Fibroblast of skin of right quadriceps (primary cell): Measurements from ENCODE around the gene TBC1D22A.
"Not testable (repeated sequence)": the region's sequence is repeated elsewhere in the genome, so short reads cannot be mapped to it uniquely, and the experiment has no call there.

Experiments
- DNase-seq: peaks from one replicate; pipeline ENCODE4 v3.0.0-alpha.2; 2013

The TBC1D22A gene, protein sequence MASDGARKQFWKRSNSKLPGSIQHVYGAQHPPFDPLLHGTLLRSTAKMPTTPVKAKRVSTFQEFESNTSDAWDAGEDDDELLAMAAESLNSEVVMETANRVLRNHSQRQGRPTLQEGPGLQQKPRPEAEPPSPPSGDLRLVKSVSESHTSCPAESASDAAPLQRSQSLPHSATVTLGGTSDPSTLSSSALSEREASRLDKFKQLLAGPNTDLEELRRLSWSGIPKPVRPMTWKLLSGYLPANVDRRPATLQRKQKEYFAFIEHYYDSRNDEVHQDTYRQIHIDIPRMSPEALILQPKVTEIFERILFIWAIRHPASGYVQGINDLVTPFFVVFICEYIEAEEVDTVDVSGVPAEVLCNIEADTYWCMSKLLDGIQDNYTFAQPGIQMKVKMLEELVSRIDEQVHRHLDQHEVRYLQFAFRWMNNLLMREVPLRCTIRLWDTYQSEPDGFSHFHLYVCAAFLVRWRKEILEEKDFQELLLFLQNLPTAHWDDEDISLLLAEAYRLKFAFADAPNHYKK

DNA sequence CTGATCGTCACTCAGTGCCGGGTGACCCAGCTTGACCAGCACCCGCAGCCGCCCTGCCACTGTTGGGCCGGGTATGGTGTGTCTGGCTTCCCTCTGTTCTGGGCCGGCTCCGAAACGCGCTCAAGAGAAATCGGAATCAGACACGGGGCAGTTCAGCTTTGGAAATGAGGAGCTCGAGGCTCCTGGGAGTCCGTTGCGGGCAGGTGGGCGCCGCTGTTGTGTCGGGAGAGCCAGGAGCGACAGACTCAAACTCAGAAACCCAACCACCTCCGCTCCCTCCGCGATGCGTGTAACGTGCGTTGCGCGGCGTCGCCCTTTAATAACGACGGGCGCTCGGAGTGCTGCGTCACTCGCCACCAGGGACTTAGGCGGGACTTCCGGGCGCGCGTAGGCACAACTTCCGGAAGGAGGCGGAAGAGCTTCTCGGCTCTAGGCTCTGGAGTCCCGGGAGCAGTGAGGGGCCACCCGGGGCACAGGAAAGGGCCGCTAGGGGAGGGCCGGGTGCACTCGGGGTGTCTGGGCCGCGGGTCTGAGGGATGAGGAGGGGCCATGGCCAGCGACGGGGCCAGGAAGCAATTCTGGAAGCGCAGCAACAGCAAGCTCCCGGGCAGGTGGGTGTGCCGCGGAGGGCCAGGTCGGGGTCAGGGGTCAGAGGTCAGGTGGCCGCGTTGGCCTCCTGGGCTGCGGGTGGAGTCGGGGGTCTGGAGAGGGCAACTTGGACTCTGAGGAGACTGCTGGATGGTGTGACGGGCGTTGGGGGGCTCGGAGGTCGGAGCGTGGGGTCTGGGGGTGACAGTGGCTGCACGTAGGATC is at the start of gene TBC1D22A:
Gene TBC1D22A, plus strand, starts transcription at position 413 of the 813 bp plus-strand sequence. Its CDS starts 137 bp downstream, at position 550.
- peak; percentile 93 for DNase-seq

DNA sequence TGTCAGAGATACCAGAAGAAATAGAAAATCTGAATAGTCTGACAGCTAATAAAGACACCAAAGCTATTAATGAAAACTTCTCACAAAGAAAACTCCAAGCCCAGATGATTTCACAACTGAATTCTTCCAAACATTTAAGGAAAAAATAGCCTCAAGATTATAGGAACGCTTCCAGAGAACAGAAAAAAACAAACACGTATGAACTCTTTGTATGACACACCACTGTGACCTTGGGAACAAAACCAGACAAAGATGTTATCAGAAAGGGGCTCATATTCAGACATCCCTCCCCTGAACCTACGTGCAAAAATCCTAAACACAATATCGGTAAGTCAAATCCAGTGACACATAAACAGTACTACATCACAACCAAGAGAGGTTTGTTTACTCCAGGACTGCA is 47.9 kb upstream of the TBC1D22A start:
- no peak for DNase-seq

- DNase-seq = no peak
Observed at GRCh38 chr22:46719921-46720320, 42.5 kb upstream of the TBC1D22A start.

DNA sequence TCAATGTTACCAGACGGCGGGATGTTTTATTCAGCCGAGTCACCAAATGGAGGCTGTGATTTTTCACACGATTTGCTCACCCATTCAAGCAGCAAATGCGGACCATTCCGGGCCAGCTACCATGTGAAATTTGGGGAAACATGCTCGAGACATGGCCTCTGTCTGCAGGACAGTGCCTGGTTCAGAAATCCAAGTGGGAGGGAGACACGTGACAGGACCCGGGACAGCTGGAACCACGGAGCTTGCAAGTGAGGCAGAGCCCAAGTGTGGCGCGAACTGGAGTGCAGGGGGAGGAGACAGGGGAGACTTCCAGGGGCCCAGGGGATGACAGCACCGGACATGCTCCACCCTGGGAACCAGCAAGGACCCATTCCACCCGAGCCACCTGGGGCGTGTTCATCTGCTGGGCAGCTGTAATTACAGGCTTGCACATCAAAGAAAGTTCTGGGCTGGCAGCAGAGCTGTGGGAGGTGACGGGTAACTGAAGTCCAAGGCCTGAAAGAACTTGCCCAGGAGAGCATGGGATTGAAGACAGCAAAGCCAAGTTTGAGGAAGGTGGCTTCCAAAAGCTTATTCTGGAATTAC is 40.9 kb upstream of the TBC1D22A start:
- DNase-seq = no peak

DNA sequence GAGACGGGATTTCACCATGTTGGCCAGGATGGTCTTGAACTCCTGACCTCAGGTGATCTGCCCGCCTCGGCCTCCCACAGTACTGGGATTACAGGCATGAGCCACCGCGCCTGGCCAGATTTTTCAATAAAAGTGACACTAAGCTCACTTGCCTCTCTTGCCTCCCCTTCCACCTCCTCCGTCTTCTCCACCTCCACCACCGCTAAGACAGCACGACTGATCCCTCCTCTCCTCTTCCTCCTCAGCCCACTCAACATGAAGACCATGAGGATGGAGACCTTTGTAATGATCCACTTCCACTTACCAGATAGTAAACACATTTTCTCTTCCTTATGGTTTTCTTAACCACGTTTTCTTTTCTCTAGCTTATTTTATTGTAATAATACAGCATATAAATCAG is 38.6 kb upstream of the TBC1D22A start:
- no peak for DNase-seq

DNA sequence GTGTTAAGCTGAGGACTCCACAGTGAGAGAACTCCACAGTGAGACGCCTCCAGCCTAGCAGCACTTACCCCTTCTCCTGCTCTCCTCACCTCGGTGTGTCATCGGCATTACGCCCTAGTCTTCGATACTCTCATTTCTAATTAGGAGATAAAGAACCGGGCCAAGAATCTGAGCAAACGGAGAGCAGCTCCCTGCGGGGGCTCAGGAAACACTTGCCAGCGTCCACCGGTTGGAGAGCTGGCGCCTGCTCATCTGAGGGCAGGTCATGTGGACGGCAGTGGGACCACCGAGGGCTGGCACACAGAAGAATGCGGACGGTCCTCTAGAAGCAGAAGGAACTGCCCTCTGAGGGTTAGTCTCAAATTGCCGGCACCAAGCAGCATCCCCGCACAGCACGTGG is 37.4 kb upstream of the TBC1D22A start:
- no peak for DNase-seq

- peak; percentile 40 for DNase-seq
Observed at GRCh38 chr22:46726066-46726985, 36.1 kb upstream of the TBC1D22A start.

GRCh38 chr22:46726986-46727317 is 35.5 kb upstream of the TBC1D22A start:
- no peak for DNase-seq

- DNase-seq = no peak
Observed at GRCh38 chr22:46727813-46728364, 34.6 kb upstream of the TBC1D22A start.

GRCh38 chr22:46728470-46728869 is 34.0 kb upstream of the TBC1D22A start:
- no peak for DNase-seq

GRCh38 chr22:46730568-46731245 is 31.7 kb upstream of the TBC1D22A start:
- DNase-seq = no peak

DNA sequence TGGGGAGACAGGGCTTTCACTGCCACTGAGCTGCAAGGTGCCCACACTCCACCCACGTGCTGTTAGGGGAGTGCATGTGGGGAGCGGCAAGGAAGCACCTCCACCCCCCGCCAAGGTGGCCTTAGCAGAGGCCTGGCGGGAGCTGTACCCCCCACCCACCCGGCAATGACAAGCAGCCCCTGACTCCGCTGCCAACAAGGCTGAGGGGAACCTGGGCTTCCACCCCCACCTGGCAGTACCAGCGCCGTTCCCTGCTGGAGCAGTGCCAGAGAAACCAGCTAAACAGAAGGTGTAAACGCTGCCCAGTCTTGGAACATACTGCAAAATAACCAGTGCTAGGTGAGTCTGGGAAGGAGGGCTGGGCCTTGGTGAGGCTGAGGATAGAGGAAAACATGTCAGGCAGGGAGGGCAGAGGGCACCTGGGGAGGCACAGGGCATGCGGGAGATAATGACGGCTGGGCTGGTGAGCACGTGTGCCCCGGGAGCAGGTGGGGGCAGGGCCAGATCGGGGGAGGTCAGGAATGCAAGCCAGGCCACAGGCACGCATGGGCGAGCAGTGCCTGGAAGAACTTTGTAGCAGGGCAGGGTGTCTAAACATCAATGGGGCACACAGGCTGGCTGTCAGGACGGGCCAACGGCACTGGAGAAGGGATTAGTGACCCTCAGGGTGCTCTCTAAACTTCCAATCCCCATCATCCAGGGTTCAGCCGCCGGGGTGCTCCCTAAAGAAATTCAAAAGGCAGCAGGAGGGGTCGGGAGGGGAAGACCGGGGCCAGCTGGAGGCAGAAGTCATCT is 31.0 kb upstream of the TBC1D22A start:
- peak; percentile 31 for DNase-seq

- no peak for DNase-seq
Observed at GRCh38 chr22:46732041-46732379, 30.4 kb upstream of the TBC1D22A start.

DNA sequence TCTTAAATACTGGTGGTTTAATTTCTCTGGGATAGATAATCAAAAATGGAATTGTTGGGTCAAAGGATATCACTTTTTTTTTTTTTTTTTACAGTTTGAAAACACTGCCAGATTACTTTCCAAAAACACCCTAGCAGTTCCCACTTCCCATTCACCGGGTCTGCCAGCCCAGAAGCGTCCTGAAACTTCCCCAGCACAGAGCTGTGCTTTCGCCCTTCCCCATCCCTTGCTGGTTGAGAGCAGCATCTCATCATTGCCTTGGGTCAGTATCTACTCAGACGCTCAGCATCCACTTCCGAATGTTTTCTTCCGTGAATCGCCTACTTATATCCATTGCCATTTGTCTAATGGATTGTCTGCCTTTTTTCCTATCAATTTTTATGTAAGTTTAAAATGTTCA is 29.9 kb upstream of the TBC1D22A start:
- DNase-seq = no peak

DNA sequence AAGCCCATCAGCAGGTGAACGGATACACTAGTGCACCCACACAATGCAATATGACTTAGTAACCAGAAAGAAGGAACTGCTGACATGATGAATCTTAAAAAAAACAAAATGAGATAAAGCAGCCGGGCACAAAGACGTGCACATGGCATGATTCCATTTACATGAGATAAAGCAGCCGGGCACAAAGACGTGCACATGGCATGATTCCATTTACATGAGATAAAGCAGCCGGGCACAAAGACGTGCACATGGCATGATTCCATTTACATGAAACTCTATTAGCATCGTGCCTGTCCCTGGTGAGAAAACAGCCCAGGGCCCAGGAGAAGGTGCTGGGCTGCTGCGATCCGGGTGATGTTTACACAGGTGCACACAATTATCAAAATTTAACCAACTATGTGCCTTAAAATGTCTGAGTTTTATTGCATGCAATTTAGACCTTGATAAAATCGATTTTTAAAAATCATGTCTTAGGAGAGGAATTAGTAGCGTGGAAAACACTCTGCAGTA is 28.2 kb upstream of the TBC1D22A start:
- DNase-seq = not testable (repeated sequence)

DNA sequence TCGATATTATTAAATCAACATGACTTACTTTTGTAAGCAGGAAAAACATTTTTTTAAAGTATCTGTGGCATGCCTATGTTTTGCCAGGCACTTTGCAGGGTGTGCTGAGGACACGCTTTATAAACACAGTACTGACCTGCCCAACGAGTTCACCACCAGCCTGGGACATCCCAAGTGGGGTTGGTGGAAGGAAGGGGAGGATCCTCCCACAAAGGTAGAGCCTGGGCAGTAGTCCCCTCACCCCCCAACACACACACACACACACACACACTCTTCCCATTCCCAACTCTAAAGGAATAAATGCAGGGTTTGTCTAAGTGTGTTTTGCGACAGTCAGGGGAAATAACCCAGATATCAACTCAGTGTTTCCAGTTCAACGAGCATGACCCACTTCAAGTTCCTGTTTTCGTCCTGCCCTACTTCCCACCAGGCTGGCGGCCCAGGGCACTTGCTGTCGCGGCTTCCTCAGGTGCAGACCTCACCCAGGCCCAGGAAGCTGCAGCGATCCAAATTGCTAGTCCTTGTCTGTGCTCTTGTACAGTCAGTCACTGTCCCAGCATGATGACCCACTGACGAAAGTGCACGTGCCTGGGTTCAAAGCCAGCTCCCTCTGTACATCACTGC is 27.5 kb upstream of the TBC1D22A start:
- no peak for DNase-seq

GRCh38 chr22:46735747-46736608 is 26.5 kb upstream of the TBC1D22A start:
- DNase-seq = no peak

GRCh38 chr22:46736705-46737104 is 25.7 kb upstream of the TBC1D22A start:
- DNase-seq = no peak
